AG04449 (cell line): Measurements from ENCODE around the gene RPS21.

Source experiments
- CTCF ChIA-PET: fragments of 350-600 bp; formaldehyde crosslinking; extraction: SDS; loops from one replicate; lab custom pipeline; 2021; ENCODE audit warnings: antibody characterized with exemption; lab: Yijun Ruan, JAX
- POLR2A ChIA-PET: fragments of 400-600, 350-600 bp; formaldehyde crosslinking; extraction: SDS; loops from one replicate; lab custom pipeline; 2020; ENCODE audit warnings: antibody characterized with exemption, inconsistent platforms; lab: Yijun Ruan, JAX
- DNase-seq: peaks from one replicate; pipeline ENCODE4 v3.0.0-alpha.2; 2010; ENCODE audit warnings: low read depth, low spot score
- H3K4me3 ChIP-seq: 2 replicates; pipeline ENCODE4 v1.5.1; 2011; ENCODE audit warnings: low read depth, mild to moderate bottlenecking, control low read depth, low read length
- TF ChIP-seq, protein P1 (sequence below): IDR thresholded peaks from one replicate; pipeline ENCODE4 v1.5.1; 2011; ENCODE audit warnings: mild to moderate bottlenecking, moderate library complexity, low read length, control low read depth, inconsistent platforms; ENCODE audit not compliant: insufficient read depth; ENCODE audit errors: missing control alignments

RPS21 gene

GRCh38 chr20:62359043-62359490 lies 27.8 kb upstream of the RPS21 start:
- ChIA-PET POLR2A (no interaction called here), CTCF (no interaction called here)
- DNase-seq: no peak
- H3K4me3 ChIP-seq: no peak overlapping the region
- TF ChIP-seq, protein P1, sequence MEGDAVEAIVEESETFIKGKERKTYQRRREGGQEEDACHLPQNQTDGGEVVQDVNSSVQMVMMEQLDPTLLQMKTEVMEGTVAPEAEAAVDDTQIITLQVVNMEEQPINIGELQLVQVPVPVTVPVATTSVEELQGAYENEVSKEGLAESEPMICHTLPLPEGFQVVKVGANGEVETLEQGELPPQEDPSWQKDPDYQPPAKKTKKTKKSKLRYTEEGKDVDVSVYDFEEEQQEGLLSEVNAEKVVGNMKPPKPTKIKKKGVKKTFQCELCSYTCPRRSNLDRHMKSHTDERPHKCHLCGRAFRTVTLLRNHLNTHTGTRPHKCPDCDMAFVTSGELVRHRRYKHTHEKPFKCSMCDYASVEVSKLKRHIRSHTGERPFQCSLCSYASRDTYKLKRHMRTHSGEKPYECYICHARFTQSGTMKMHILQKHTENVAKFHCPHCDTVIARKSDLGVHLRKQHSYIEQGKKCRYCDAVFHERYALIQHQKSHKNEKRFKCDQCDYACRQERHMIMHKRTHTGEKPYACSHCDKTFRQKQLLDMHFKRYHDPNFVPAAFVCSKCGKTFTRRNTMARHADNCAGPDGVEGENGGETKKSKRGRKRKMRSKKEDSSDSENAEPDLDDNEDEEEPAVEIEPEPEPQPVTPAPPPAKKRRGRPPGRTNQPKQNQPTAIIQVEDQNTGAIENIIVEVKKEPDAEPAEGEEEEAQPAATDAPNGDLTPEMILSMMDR: no peak

DNA sequence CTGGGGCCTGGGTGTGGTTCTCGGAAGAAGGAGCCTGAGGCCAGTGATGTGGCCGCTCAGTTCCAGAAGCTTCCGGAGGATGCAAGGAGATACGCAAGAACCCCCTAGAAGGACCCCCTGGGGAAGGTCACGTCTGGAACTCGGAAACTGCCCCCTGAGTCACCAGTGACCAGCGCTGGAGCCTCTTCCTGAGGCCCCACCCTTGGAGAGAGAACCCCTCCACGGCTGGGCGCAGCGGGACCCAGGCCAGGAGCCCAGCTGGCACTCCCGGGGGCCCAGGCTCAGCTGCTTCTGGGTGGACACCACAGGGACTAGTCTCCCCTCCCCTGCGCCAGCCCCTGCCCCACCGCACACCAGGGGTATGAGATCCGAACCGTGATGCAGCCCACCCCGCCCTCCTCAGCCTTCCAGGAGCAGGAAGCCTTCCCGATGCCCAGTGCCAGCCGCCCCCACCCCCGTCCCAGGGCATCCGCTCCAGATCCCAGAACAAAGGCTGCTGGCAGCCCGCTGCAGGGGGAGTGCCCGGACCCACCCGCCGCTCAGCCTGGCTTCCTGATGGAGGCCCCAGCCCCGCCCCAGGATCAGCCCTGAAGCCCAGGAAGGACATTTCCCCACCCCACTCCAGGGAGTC lies 27.3 kb upstream of the RPS21 start:
- ChIA-PET POLR2A (no interaction called here), CTCF (no interaction called here)
- DNase-seq: no peak
- TF ChIP-seq, protein P1: no peak
- H3K4me3 ChIP-seq: no peak overlapping the region

DNA sequence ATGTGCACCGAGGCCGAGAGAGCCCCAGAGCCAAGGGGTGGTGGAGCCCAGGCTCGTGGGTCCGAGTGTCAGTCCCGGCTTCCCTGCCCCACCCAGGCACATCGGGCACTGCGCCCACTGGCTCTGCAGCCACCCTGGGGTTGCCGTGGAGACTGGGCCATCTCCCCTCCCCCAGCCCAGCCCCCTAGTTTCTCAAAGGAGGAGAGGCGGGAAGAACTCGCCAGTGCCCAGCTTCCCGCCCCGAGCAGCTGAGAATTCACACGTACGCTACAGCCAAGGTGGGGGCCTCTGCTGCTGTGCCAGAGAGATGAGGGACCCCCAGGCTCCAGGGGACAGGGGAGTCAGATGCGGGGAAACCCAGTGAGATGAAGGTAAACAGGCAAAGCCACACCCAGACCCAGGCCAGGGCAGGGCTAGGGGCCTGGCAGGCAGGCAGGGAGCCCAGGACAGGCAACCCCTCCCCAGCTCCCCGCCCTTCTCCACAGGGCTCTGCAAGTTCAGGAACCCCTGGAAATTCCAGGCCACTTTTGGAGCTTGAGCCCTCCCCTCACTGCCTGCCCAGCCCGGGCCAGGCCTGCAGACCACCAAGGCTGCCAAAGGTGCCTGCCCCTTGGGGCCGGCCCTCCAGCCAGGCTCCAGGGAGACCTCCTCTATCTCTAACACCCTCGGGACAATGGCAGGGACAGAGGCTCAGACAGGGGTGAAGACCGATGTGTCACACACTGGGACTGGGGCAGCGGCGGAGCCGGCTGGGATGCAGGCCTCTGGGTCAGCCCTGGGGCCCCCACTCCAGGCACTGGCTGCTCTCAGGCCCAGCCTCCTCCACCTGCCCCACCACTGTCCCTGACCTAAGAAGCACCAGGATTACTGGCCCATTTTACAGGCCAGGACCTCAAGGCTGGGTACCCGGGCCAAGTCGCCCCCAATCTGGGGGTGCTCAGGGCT lies 25.8 kb upstream of the RPS21 start:
- H3K4me3 ChIP-seq: no peak overlapping the region
- DNase-seq: no peak
- POLR2A ChIA-PET: no interaction called here
- TF ChIP-seq, protein P1: no peak
- CTCF ChIA-PET: no interaction called here

- DNase-seq: no peak
- TF ChIP-seq, protein P1: no peak
- H3K4me3 ChIP-seq: no peak overlapping the region
- ChIA-PET CTCF (no interaction called here), POLR2A (no interaction called here)
These were observed 24.9 kb upstream of the RPS21 start for GRCh38 chr20:62361799-62362589.

- ChIA-PET POLR2A (no interaction called here), CTCF (no interaction called here)
- no peak overlapping the region for H3K4me3 ChIP-seq
- no peak for DNase-seq
- TF ChIP-seq, protein P1: no peak
These were observed 24.3 kb upstream of the RPS21 start for GRCh38 chr20:62362590-62362940.
